H9 (cell line): ENCODE data around the gene DCANP1. TPM values are rescaled to one million over a fixed set of nuclear protein-coding genes. Genes with fewer than 3 reads are reported as not detected.

Experiments
- DNase-seq: peaks from one replicate; pipeline ENCODE4 v3.0.0-alpha.2; 2017
- H2AFZ ChIP-seq: one replicate; pipeline ENCODE4 v1.6.1; 2013; ENCODE audit warnings: mild to moderate bottlenecking, low read length, control low read depth, moderate library complexity
- H2AK5ac ChIP-seq: 2 replicates; pipeline ENCODE4 v1.6.1; 2013; ENCODE audit warnings: low read length, control low read depth, mixed read lengths; ENCODE audit not compliant: insufficient read length
- H2BK120ac ChIP-seq: one replicate; pipeline ENCODE4 v1.6.1; 2013; ENCODE audit warnings: low read depth, mild to moderate bottlenecking, low read length, control low read depth, inconsistent platforms; ENCODE audit not compliant: poor library complexity, severe bottlenecking
- H2BK12ac ChIP-seq: 2 replicates; pipeline ENCODE4 v1.6.1; 2013; ENCODE audit warnings: low read length, control low read depth, mixed read lengths, low read depth; ENCODE audit not compliant: insufficient read length
- H2BK15ac ChIP-seq: 2 replicates; pipeline ENCODE4 v1.6.1; 2013; ENCODE audit warnings: low read depth, low read length, control low read depth
- H2BK20ac ChIP-seq: one replicate; pipeline ENCODE4 v1.6.1; 2013; ENCODE audit warnings: low read depth, mild to moderate bottlenecking, low read length, control low read depth, inconsistent platforms; ENCODE audit not compliant: poor library complexity, severe bottlenecking
- H2BK5ac ChIP-seq: 2 replicates; pipeline ENCODE4 v1.6.1; 2013; ENCODE audit warnings: low read length, control low read depth, mixed read lengths; ENCODE audit not compliant: insufficient read length
- H3K14ac ChIP-seq: 2 replicates; pipeline ENCODE4 v1.6.1; 2013; ENCODE audit warnings: low read length, control low read depth; ENCODE audit not compliant: insufficient read depth
- H3K18ac ChIP-seq: 2 replicates; pipeline ENCODE4 v1.6.1; 2013; ENCODE audit warnings: low read depth, mild to moderate bottlenecking, mixed read lengths, low read length, control low read depth; ENCODE audit not compliant: insufficient read length
- H3K23ac ChIP-seq: 2 replicates; pipeline ENCODE4 v1.6.1; 2013; ENCODE audit warnings: low read length, control low read depth, mixed read lengths, low read depth; ENCODE audit not compliant: insufficient read length
- H3K23me2 ChIP-seq: 2 replicates; pipeline ENCODE4 v1.6.1; 2013; ENCODE audit warnings: low read depth, mild to moderate bottlenecking, mixed read lengths, low read length, control low read depth; ENCODE audit not compliant: insufficient read length, poor library complexity, severe bottlenecking
- H3K27ac ChIP-seq: 2 replicates; pipeline ENCODE4 v1.5.1; 2013; ENCODE audit warnings: low read length, control low read depth, mixed read lengths, low read depth; ENCODE audit not compliant: insufficient read length
- H3K27me3 ChIP-seq: 2 replicates; pipeline ENCODE4 v1.6.1; 2013; ENCODE audit warnings: low read length, control low read depth, inconsistent platforms; ENCODE audit not compliant: insufficient read depth
- H3K4ac ChIP-seq: 2 replicates; pipeline ENCODE4 v1.6.1; 2013; ENCODE audit warnings: low read depth, mild to moderate bottlenecking, control low read depth, inconsistent platforms, low read length, moderate library complexity
- H3K4me1 ChIP-seq: 2 replicates; pipeline ENCODE4 v1.6.1; 2013; ENCODE audit warnings: low read length, control low read depth, inconsistent platforms; ENCODE audit not compliant: insufficient read depth
- H3K4me2 ChIP-seq: 2 replicates; pipeline ENCODE4 v1.6.1; 2013; ENCODE audit warnings: low read length, control low read depth, mixed read lengths; ENCODE audit not compliant: insufficient read length, insufficient read depth
- H3K56ac ChIP-seq: 2 replicates; pipeline ENCODE4 v1.6.1; 2013; ENCODE audit warnings: low read depth, mild to moderate bottlenecking, mixed read lengths, low read length, control low read depth; ENCODE audit not compliant: insufficient read length
- H3K79me1 ChIP-seq: 2 replicates; pipeline ENCODE4 v1.6.1; 2013; ENCODE audit warnings: low read depth, mild to moderate bottlenecking, moderate library complexity, low read length, control low read depth, inconsistent platforms; ENCODE audit not compliant: insufficient read depth, poor library complexity, severe bottlenecking
- H3K79me2 ChIP-seq: 2 replicates; pipeline ENCODE4 v1.6.1; 2013; ENCODE audit warnings: low read length, control low read depth, inconsistent platforms; ENCODE audit not compliant: insufficient read depth
- H3K9ac ChIP-seq: 2 replicates; pipeline ENCODE4 v1.6.1; 2013; ENCODE audit warnings: low read length, control low read depth, mixed read lengths; ENCODE audit not compliant: insufficient read length; ENCODE audit errors: extremely low read depth
- H3K9me3 ChIP-seq: one replicate; pipeline ENCODE4 v1.6.1; 2013; ENCODE audit warnings: low read depth, low read length, inconsistent platforms; ENCODE audit not compliant: control insufficient read depth
- H3T11ph ChIP-seq: one replicate; pipeline ENCODE4 v1.6.1; 2013; ENCODE audit warnings: mild to moderate bottlenecking, low read length, control low read depth, inconsistent platforms
- H4K20me1 ChIP-seq: one replicate; pipeline ENCODE4 v1.6.1; 2013; ENCODE audit not compliant: control insufficient read depth, insufficient read length, insufficient read depth
- H4K5ac ChIP-seq: 2 replicates; pipeline ENCODE4 v1.6.1; 2013; ENCODE audit warnings: low read depth, mild to moderate bottlenecking, mixed read lengths, low read length, control low read depth; ENCODE audit not compliant: insufficient read length
- H4K8ac ChIP-seq: replicated peaks from 2 replicates; pipeline ENCODE4 v1.6.1; 2013; ENCODE audit warnings: low read length, control low read depth, mixed read lengths, low read depth; ENCODE audit not compliant: insufficient read length
- H4K91ac ChIP-seq: 2 replicates; pipeline ENCODE4 v1.6.1; 2013; ENCODE audit warnings: low read depth, mild to moderate bottlenecking, moderate library complexity, mixed read lengths, low read length, control low read depth; ENCODE audit not compliant: insufficient read length
- H3K27ac Mint-ChIP-seq, 3 experiments: 2 replicates in 2 of 3; 3 replicates in 1 of 3; pipeline ENCODE4 v1.8.0; 2020 to 2021; ENCODE audit warnings: mixed read lengths in 3 of 3, mild to moderate bottlenecking in 1 of 3, moderate library complexity in 1 of 3
- H3K27me3 Mint-ChIP-seq: 2 replicates; pipeline ENCODE4 v1.8.0; 2021; ENCODE audit warnings: low read depth, mild to moderate bottlenecking, moderate library complexity, mixed read lengths
- H3K36me3 Mint-ChIP-seq, 3 experiments: 2 replicates in 2 of 3; 3 replicates in 1 of 3; pipeline ENCODE4 v1.8.0; 2020 to 2021; ENCODE audit warnings: low read depth in 3 of 3, mixed read lengths in 3 of 3; ENCODE audit not compliant: insufficient read depth in 1 of 3
- H3K4me1 Mint-ChIP-seq, 2 experiments: 2 replicates each; pipeline ENCODE4 v1.8.0; 2020; ENCODE audit warnings: mixed read lengths in 2 of 2
- H3K4me3 Mint-ChIP-seq, 2 experiments: 2 replicates in 1 of 2; 3 replicates in 1 of 2; pipeline ENCODE4 v1.8.0; 2020 to 2021; ENCODE audit warnings: mild to moderate bottlenecking in 2 of 2, mixed read lengths in 2 of 2, moderate library complexity in 1 of 2
- H3K9me3 Mint-ChIP-seq, 2 experiments: 2 replicates in 1 of 2; 3 replicates in 1 of 2; pipeline ENCODE4 v1.8.0; 2020; ENCODE audit warnings: mild to moderate bottlenecking in 2 of 2, mixed read lengths in 2 of 2, moderate library complexity in 1 of 2
- CTCF ChIP-seq: fragments of 200-600 bp; sonication (generic); conservative IDR thresholded peaks from 3 replicates; pipeline ENCODE4 v1.8.0; 2021; ENCODE audit warnings: antibody characterized with exemption, mild to moderate bottlenecking
- WGBS: extraction: QIAGEN DNeasy Blood & Tissue Kit; methylation state at CpG from one replicate; pipeline ENCODE4 v1.1.7; 2013; ENCODE audit warnings: missing lambda C conversion rate, low lambda C conversion rate, mixed read lengths; ENCODE audit not compliant: insufficient read length; ENCODE audit errors: extremely low coverage; 5-methylcytosine and 5-hydroxymethylcytosine counted together
- total RNA-seq: library from RNA; stranded (reverse); gene quantifications from 2 replicates; pipeline ENCODE4 v1.2.1, GENCODE V29; 2021

Gene DCANP1
- total RNA-seq, 1 experiment from 2014 or later = not detected

- Histone ChIP-seq H3K4me1 (no peaks in the 10 kb centered on the region), H2BK15ac (no peak overlapping the region), H3K23ac (no peak overlapping the region), H2AFZ (no peak overlapping the region), H4K5ac (no peak overlapping the region), H2BK12ac (no peak overlapping the region), H3K4me2 (no peak overlapping the region), H3K18ac (no peak overlapping the region), H2AK5ac (no peak overlapping the region), H4K20me1 (no peaks in the 10 kb centered on the region), H2BK120ac (no peak overlapping the region), H3K27me3 (peaks cover 12% of the 10 kb centered on the region), H3K4ac (no peak overlapping the region), H3K9me3 (no peaks in the 10 kb centered on the region), H3K79me1 (no peaks in the 10 kb centered on the region), H2BK5ac (no peak overlapping the region), H3K79me2 (no peaks in the 10 kb centered on the region), H3K23me2 (no peaks in the 10 kb centered on the region), H3K9ac (no peak overlapping the region), H3K14ac (no peak overlapping the region; the same call in 1 of the 2 replicates), H3T11ph (no peak overlapping the region), H4K91ac (no peak overlapping the region), H2BK20ac (no peak overlapping the region), H3K27ac (no peak overlapping the region), H4K8ac (no peak overlapping the region), H3K56ac (no peak overlapping the region)
- H3K4me1 Mint-ChIP-seq = peaks cover 3% of the 10 kb centered on the region in 2 experiments; a peak in 1 of 4 replicates
- peaks cover 97% of the 10 kb centered on the region for H3K27me3 Mint-ChIP-seq
- H3K4me3 Mint-ChIP-seq = no peak overlapping the region
- no peak overlapping the region for H3K27ac Mint-ChIP-seq
- H3K9me3 Mint-ChIP-seq = no peaks in the 10 kb centered on the region; a peak in 1 of 5 replicates
- no peaks in the 10 kb centered on the region for H3K36me3 Mint-ChIP-seq
- no CpG with 5 or more reads among the region's 5 CpGs for WGBS
- no peak for DNase-seq
- no peak for TF ChIP-seq CTCF
Observed at GRCh38 chr5:135458921-135459331, 11.8 kb upstream of the DCANP1 start.
